ENCODE results near the gene TENM4.

DNA sequence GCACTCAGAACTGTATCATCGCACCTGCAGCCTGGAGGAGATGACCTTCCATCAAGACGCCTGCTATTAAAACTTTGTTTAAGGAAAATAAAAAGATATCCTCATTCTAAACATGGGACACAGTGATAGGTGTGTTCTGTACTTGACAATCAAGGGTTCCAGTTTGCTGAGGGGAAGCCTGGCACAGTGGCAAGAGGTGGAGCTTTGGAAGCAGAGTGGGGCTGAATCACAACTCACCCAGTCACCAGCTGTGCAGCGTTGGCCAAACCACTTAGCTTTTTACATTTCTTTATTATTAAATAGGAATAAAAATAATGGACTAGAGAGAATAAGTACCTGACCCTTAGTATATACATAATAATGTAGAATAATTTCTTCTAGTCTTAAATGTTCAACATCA, 220.7 kb downstream of the TENM4 start:
- TF ChIP-seq, protein P1, sequence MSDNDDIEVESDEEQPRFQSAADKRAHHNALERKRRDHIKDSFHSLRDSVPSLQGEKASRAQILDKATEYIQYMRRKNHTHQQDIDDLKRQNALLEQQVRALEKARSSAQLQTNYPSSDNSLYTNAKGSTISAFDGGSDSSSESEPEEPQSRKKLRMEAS (IDR thresholded peaks at IDR 0.05) = no peak
- no peak for TF ChIP-seq HOXA7 (CRISPR knock-in tag; IDR thresholded peaks at IDR 0.05)
- TF ChIP-seq NR3C1 (CRISPR knock-in tag; IDR thresholded peaks at IDR 0.05) = no peak
- no peak for TF ChIP-seq ZBTB21 (CRISPR knock-in tag; IDR thresholded peaks at IDR 0.05)
- TF ChIP-seq HNRNPUL1 (IDR thresholded peaks at IDR 0.05; ENCODE audit: low read depth, low read length) = no peak
- TF ChIP-seq, protein P2, sequence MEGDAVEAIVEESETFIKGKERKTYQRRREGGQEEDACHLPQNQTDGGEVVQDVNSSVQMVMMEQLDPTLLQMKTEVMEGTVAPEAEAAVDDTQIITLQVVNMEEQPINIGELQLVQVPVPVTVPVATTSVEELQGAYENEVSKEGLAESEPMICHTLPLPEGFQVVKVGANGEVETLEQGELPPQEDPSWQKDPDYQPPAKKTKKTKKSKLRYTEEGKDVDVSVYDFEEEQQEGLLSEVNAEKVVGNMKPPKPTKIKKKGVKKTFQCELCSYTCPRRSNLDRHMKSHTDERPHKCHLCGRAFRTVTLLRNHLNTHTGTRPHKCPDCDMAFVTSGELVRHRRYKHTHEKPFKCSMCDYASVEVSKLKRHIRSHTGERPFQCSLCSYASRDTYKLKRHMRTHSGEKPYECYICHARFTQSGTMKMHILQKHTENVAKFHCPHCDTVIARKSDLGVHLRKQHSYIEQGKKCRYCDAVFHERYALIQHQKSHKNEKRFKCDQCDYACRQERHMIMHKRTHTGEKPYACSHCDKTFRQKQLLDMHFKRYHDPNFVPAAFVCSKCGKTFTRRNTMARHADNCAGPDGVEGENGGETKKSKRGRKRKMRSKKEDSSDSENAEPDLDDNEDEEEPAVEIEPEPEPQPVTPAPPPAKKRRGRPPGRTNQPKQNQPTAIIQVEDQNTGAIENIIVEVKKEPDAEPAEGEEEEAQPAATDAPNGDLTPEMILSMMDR (CRISPR knock-in tag; IDR thresholded peaks at IDR 0.05) = no peak
- no peak for TF ChIP-seq PHF8 (CRISPR knock-in tag; IDR thresholded peaks at IDR 0.05)
- no peak for TF ChIP-seq NR2F1 (CRISPR knock-in tag; IDR thresholded peaks at IDR 0.05)
- TF ChIP-seq HDAC2 (CRISPR knock-in tag; IDR thresholded peaks at IDR 0.05) = no peak
- TF ChIP-seq KLF11 (CRISPR knock-in tag; IDR thresholded peaks at IDR 0.05) = no peak
- TF ChIP-seq ZNF274 (CRISPR knock-in tag; IDR thresholded peaks at IDR 0.05) = no peak
- TF ChIP-seq ZBTB7B (CRISPR knock-in tag; IDR thresholded peaks at IDR 0.05) = no peak
- TF ChIP-seq, protein P3, sequence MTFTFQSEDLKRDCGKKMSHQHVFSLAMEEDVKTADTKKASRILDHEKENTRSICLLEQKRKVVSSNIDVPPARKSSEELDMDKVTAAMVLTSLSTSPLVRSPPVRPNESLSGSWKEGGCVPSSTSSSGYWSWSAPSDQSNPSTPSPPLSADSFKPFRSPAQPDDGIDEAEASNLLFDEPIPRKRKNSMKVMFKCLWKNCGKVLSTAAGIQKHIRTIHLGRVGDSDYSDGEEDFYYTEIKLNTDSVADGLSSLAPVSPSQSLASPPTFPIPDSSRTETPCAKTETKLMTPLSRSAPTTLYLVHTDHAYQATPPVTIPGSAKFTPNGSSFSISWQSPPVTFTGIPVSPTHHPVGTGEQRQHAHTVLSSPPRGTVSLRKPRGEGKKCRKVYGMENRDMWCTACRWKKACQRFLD (CRISPR knock-in tag; IDR thresholded peaks at IDR 0.05; ENCODE audit: borderline replicate concordance) = no peak

All from HepG2 (cell line).